Peyer's patch (tissue), 4 donors: ENCODE data around the gene C17orf67. TPM values are rescaled to one million over a fixed set of nuclear protein-coding genes. Genes with fewer than 3 reads are reported as not detected.

Experiments
- DNase-seq, 3 donors: peaks; one replicate each; pipeline ENCODE4 v3.0.0-alpha.2; 2017 to 2019
- H3K27ac ChIP-seq, 4 donors: fragments of 200-600 bp; sonication (generic); one replicate each; pipeline ENCODE4 v1.5.1; 2016 to 2019
- H3K27me3 ChIP-seq, 2 donors: fragments of 200-600 bp; sonication (generic); one replicate each; pipeline ENCODE4 v1.5.1; 2019
- H3K36me3 ChIP-seq, 3 donors: fragments of 200-600 bp; sonication (generic); one replicate each; pipeline ENCODE4 v1.5.1; 2016 to 2019
- H3K4me1 ChIP-seq, 4 donors: fragments of 200-600 bp; sonication (generic); one replicate each; pipeline ENCODE4 v1.5.1; 2016 to 2019
- H3K4me3 ChIP-seq, 4 donors: fragments of 200-600 bp; sonication (generic); 1 replicate in 3 of 4; 2 replicates in 1 of 4; pipeline ENCODE4 v1.5.1; 2016 to 2019; ENCODE audit warnings: mild to moderate bottlenecking in 1 of 4
- H3K9me3 ChIP-seq, 4 donors: fragments of 200-600 bp; sonication (generic); one replicate each; pipeline ENCODE4 v1.5.1; 2016 to 2019; ENCODE audit warnings: mild to moderate bottlenecking in 1 of 4
- POLR2A ChIP-seq, 2 donors: fragments of 450-650 bp; IDR thresholded peaks; one replicate each; pipeline ENCODE4 v1.5.1; 2017; ENCODE audit warnings: antibody characterized with exemption in 2 of 2, mild to moderate bottlenecking in 2 of 2, moderate library complexity in 2 of 2
- total RNA-seq, 4 donors: library from RNA; depleted of rRNA; stranded (reverse); fragments of >200 nt; gene quantifications; one replicate each; pipeline ENCODE4 v1.1.0, GENCODE V29; 2016
- TF ChIP-seq, protein P1 (sequence below), 6 experiments: fragments of 450-650 bp in 4 of 6; fragments of 200-600 bp in 2 of 6; sonication (generic) in 1 of 6; IDR thresholded peaks; one replicate each; pipeline ENCODE4 v1.5.1; 2017 to 2019; ENCODE audit warnings: antibody characterized with exemption in 6 of 6, mild to moderate bottlenecking in 3 of 6, moderate library complexity in 1 of 6

C17orf67 gene, protein sequence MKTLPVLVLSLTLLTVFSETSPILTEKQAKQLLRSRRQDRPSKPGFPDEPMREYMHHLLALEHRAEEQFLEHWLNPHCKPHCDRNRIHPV
- 10 to 100 TPM in 1 of 4 donors, 1 to 10 TPM in 1, not detected in 2; 1.7 to 10.7 TPM for total RNA-seq

DNA sequence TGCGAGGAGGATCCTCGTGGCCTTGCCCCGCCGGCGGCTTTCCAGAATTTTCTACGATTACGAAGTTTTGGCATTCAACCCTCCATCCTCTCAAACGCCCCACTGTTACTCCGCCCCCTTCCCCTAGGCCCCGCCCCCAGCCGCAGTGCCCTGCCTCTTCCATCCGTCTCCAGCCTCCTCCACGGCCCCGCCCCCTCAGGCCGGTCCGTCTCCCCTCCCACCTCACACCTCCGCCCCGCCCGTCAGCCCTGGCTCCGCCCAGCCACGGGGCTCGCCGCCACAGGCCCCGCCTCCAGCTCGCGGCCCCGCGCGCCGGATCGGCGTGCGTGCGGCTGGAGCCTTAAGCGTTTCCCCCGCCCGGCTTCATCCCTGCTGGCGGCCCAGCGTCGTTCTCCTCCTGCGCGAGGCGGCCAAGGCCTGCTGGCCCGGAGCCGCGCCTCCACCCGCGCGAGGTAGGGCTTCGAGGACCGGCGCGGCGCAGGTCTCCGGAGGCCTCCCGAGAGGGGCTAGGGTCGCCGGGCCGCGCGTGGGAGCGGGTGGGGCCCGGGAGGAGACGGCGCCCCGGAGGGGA is at the start of gene C17orf67, which contains the start of gene DGKE:
C17orf67 (minus strand) TSS at position 112 of the 571 bp plus-strand sequence. CDS start 18,110 bp downstream, outside the sequence.
DGKE (plus strand) TSS at position 343 of the 571 bp plus-strand sequence. CDS start 645 bp downstream, outside the sequence.
- H3K4me3 ChIP-seq = peak within 1 kb of the TSS; percentile 66 to 78 (median 69)
- no peaks in the 10 kb centered on the region for H3K27me3 ChIP-seq
- H3K9me3 ChIP-seq = no peaks in the 10 kb centered on the region
- peak in 1 of 2 donors; percentile 39 for TF ChIP-seq POLR2A (IDR thresholded peaks at IDR 0.05)
- TF ChIP-seq, protein P1, sequence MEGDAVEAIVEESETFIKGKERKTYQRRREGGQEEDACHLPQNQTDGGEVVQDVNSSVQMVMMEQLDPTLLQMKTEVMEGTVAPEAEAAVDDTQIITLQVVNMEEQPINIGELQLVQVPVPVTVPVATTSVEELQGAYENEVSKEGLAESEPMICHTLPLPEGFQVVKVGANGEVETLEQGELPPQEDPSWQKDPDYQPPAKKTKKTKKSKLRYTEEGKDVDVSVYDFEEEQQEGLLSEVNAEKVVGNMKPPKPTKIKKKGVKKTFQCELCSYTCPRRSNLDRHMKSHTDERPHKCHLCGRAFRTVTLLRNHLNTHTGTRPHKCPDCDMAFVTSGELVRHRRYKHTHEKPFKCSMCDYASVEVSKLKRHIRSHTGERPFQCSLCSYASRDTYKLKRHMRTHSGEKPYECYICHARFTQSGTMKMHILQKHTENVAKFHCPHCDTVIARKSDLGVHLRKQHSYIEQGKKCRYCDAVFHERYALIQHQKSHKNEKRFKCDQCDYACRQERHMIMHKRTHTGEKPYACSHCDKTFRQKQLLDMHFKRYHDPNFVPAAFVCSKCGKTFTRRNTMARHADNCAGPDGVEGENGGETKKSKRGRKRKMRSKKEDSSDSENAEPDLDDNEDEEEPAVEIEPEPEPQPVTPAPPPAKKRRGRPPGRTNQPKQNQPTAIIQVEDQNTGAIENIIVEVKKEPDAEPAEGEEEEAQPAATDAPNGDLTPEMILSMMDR (IDR thresholded peaks at IDR 0.05) = no peak
- peaks cover 0 to 26% (median 2%) of the 10 kb centered on the region in 4 donors for H3K4me1 ChIP-seq
- no peaks in the 10 kb centered on the region for H3K36me3 ChIP-seq
- peak; percentile 99 for DNase-seq
- peak within 1 kb of the TSS; percentile 76 to 98 (median 87) for H3K27ac ChIP-seq

DNA sequence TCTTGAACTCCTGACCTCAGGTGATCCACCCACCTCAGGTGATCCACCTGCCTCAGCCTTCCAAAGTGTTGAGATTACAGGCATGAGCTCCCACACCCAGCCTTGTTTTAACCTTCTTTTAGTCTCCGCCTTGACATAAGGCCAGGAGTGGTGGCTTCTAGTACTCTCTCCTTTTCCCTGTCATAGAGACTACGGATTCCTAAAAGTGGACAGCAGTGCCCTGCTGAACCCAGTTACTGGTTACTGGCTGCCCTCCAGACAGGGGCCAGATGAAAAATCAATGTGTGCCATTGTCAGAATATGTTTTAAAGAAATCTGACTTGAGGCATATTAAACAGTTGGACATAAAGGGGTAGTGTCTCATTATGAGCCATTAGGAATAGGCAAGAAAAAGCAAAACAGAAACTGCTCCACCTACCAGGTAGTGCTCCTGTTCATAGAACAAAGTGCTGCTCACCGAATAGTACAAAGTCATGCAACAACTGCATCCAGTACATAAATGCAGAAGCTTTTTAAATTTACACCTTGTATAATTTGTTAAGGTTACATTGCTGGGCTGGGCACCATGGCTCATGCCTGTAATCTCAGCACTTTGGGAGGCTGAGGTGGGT is 48.1 kb upstream of the C17orf67 start:
- Histone ChIP-seq H3K27ac (no peak overlapping the region), H3K9me3 (no peaks in the 10 kb centered on the region), H3K4me3 (no peak overlapping the region), H3K4me1 (peaks cover 0 to 6% (median 0%) of the 10 kb centered on the region in 4 donors), H3K36me3 (no peaks in the 10 kb centered on the region), H3K27me3 (no peaks in the 10 kb centered on the region)
- DNase-seq = no peak
- TF ChIP-seq POLR2A (IDR thresholded peaks at IDR 0.05) = no peak
- TF ChIP-seq, protein P1 (IDR thresholded peaks at IDR 0.05) = no peak

DNA sequence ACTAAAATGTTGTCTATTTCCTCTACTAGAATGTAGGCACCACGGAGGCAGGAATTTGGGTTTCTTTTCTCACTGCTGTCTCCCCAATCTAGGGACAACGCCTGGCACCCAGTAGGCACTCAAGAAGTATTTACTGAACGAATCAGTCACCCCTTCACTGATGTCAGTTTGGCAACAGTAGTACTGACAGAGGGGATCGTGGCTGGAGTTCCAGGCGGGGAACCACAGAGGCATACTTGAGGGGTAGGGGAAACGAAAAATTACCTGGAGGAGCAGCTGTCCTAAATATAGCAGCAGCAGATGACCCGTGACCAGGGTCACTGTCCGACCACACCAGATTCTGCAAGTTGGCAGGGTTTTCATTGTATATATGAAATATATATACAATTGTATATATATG is 46.9 kb upstream of the C17orf67 start:
- TF ChIP-seq POLR2A (IDR thresholded peaks at IDR 0.05) = no peak
- no peaks in the 10 kb centered on the region for H3K9me3 ChIP-seq
- H3K4me3 ChIP-seq = no peak overlapping the region
- H3K4me1 ChIP-seq = no peaks in the 10 kb centered on the region
- no peaks in the 10 kb centered on the region for H3K27me3 ChIP-seq
- H3K36me3 ChIP-seq = no peaks in the 10 kb centered on the region
- DNase-seq = no peak
- no peak overlapping the region for H3K27ac ChIP-seq

DNA sequence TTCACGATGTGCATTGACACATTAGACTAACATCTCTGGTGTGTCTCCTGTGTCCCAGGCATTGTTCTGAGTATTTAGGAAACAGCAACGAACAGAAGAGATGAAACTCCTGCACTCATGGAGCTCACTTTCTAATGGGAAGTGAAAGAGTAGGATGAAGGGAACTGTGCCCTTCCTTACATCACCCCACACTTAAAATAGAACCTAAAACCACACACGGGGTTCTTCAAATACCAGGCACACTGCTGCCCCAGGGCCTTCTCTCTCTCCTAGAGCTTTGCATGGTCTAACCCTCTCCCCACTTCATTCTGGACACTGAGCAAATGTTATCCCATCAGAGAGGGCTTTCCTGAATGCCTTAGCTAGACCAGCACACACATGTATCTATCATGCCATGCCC is 46.4 kb upstream of the C17orf67 start:
- no peaks in the 10 kb centered on the region for H3K36me3 ChIP-seq
- no peaks in the 10 kb centered on the region for H3K9me3 ChIP-seq
- no peak for DNase-seq
- TF ChIP-seq, protein P1 (IDR thresholded peaks at IDR 0.05) = no peak
- TF ChIP-seq POLR2A (IDR thresholded peaks at IDR 0.05) = no peak
- H3K27me3 ChIP-seq = no peaks in the 10 kb centered on the region
- H3K4me1 ChIP-seq = no peaks in the 10 kb centered on the region
- no peak overlapping the region for H3K4me3 ChIP-seq
- H3K27ac ChIP-seq = no peak overlapping the region

DNA sequence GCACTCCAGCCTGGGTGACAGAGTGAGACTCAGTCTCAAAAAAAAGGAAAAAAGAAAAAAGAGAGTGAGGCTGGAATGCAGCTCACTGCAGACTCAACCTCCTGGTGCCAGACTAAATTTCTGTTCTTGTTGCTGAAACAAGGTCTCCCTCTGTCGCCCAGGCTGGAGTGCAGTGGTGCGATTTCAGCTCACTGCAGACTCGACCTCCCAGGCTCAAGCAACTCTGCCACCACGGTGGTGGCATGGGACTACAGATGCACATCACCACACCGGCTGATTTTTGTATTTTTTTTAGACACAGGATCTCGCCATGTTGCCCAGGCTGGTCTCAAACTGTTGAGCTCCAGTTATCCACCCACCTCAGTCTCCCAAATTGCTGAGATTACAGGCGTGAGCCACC is 45.6 kb upstream of the C17orf67 start:
- Histone ChIP-seq H3K9me3 (no peaks in the 10 kb centered on the region), H3K27me3 (no peaks in the 10 kb centered on the region)
- no peak for TF ChIP-seq POLR2A (IDR thresholded peaks at IDR 0.05)
- TF ChIP-seq, protein P1 (IDR thresholded peaks at IDR 0.05) = no peak

DNA sequence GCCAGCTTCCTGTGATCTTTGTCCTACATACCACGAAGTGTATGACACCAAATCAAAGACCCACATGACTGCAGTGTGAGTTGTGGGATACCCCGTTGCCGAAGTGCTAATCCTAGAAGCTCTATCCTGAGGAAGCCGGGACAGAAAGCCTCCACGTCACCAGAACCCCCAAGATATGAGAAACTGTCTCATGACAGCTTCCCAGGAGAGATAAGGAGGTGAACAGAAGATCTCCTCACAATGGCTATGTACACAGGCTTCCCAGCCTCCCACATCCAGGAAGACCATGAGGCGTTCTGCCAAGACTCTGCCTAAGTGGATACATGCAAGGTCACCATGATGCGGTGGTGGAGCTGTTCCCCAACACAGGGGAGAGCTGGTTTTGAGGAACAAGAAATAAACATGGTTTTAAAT is 43.1 kb upstream of the C17orf67 start:
- TF ChIP-seq POLR2A (IDR thresholded peaks at IDR 0.05) = no peak
- TF ChIP-seq, protein P1 (IDR thresholded peaks at IDR 0.05) = no peak
- no peak for DNase-seq
- Histone ChIP-seq H3K27ac (no peak overlapping the region), H3K4me1 (no peaks in the 10 kb centered on the region), H3K36me3 (no peaks in the 10 kb centered on the region), H3K4me3 (no peak overlapping the region), H3K9me3 (no peaks in the 10 kb centered on the region), H3K27me3 (no peaks in the 10 kb centered on the region)

More for the DNA sequence above, 45.6 kb upstream of the C17orf67 start:
- Histone ChIP-seq H3K27ac (no peak overlapping the region), H3K4me3 (no peak overlapping the region), H3K4me1 (no peaks in the 10 kb centered on the region), H3K36me3 (no peaks in the 10 kb centered on the region)
- no peak for DNase-seq
